H1 (cell line): ENCODE results near the gene PACS1.

ENCODE experiments used
- CREB1 ChIP-seq: IDR thresholded peaks from 2 replicates; pipeline ENCODE4 v1.6.1; 2012; ENCODE audit warnings: inconsistent platforms
- CTCF ChIP-seq, 3 experiments: IDR thresholded peaks; 1 replicate in 2 of 3; 2 replicates in 1 of 3; pipeline versions ENCODE4 v1.5.1 to v1.6.1; 2011; ENCODE audit warnings: low read length in 3 of 3, mild to moderate bottlenecking in 3 of 3, inconsistent platforms in 2 of 3, low read depth in 1 of 3, moderate library complexity in 1 of 3; ENCODE audit not compliant: insufficient read depth in 1 of 3; ENCODE audit errors: control extremely low read depth in 1 of 3
- EP300 ChIP-seq, 2 experiments: IDR thresholded peaks; 1 replicate in 1 of 2; 2 replicates in 1 of 2; pipeline ENCODE4 v1.6.1; 2011 to 2012; ENCODE audit warnings: low read depth in 2 of 2, low read length in 2 of 2, mild to moderate bottlenecking in 2 of 2, borderline replicate concordance in 1 of 2, inconsistent platforms in 1 of 2, moderate library complexity in 1 of 2
- GABPA ChIP-seq: IDR thresholded peaks from 2 replicates; pipeline ENCODE4 v1.6.1; 2011; ENCODE audit warnings: mild to moderate bottlenecking, low read length, moderate library complexity, borderline replicate concordance; ENCODE audit not compliant: insufficient read depth
- POLR2A ChIP-seq, 2 experiments: IDR thresholded peaks; 1 replicate in 1 of 2; 2 replicates in 1 of 2; pipeline ENCODE4 v1.6.1; 2011; ENCODE audit warnings: low read depth in 2 of 2, low read length in 2 of 2, mild to moderate bottlenecking in 2 of 2; ENCODE audit errors: control extremely low read depth in 1 of 2
- TF ChIP-seq, protein P1 (sequence below): IDR thresholded peaks from 2 replicates; pipeline ENCODE4 v1.6.1; 2012; ENCODE audit warnings: inconsistent platforms

DNA sequence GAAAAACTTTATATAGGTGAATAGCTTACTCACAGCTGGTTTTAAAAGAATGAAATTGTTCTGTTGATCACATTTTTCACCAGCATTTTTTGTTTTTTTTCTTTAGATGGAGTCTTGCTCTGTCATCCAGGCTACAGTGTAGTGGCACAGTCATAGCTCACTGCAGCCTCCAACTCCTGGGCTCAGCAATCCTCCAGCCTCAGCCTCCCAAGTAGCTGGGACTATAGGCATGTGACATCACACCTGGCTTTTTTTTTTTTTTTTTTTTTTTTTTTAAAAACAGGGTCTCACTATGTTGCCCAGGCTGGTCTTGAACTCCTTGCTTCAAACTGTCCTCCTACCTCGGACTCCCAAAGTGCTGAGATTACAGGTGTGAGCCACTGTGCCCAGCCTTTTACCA is 3.6 kb downstream of the PACS1 start:
- TF ChIP-seq POLR2A (IDR thresholded peaks at IDR 0.05; ENCODE audit: control extremely low read depth in 1 of 2, low read depth in 2 of 2, low read length in 2 of 2) (no peak), EP300 (IDR thresholded peaks at IDR 0.05; ENCODE audit: borderline replicate concordance in 1 of 2, low read depth in 2 of 2, low read length in 2 of 2) (no peak), CTCF (IDR thresholded peaks at IDR 0.05; ENCODE audit: control extremely low read depth in 1 of 3, insufficient read depth in 1 of 3, low read depth in 1 of 3, low read length in 3 of 3) (no peak), GABPA (no peak), CREB1 (no peak)
- TF ChIP-seq, protein P1, sequence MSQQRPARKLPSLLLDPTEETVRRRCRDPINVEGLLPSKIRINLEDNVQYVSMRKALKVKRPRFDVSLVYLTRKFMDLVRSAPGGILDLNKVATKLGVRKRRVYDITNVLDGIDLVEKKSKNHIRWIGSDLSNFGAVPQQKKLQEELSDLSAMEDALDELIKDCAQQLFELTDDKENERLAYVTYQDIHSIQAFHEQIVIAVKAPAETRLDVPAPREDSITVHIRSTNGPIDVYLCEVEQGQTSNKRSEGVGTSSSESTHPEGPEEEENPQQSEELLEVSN = no peak
